DMS53 treated with DMSO at 0.1 percent for 48 hours (cell line): ENCODE results near the gene SLC38A11.

Experiments used
- DNase-seq: peaks from one replicate; lab custom pipeline; 2025; ENCODE audit not compliant: unreplicated experiment; lab: John Stamatoyannopoulos, UW

The SLC38A11 gene

DNA sequence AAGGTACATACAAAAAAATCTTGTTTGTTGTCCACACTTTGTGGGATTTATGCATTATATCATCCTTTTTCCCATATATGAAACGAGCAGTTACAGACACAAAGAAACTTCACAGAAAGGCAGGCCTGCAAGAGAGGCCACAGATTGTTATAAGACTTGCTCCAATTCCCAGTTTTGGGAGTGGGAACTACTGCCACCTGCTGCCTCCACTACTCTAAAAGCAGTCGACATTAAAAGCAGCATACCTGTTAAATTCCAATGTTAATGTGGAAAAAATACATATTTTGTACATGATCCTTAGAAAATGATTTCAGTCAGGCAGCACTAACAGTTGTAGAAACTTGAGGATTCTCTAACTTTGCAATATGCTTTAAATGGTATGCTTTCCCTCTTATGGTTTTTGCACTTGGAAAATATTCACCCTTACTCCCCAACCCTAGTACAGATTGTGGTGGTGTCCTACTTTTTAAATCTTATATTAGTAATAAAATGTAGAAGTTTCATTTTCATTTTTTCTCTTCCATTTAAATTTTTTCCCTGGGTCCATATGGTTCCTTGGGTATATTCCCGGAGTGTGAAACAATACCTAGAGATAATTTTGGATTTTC is 37.9 kb downstream of the SLC38A11 start:
- DNase-seq = peak; percentile 77

DNA sequence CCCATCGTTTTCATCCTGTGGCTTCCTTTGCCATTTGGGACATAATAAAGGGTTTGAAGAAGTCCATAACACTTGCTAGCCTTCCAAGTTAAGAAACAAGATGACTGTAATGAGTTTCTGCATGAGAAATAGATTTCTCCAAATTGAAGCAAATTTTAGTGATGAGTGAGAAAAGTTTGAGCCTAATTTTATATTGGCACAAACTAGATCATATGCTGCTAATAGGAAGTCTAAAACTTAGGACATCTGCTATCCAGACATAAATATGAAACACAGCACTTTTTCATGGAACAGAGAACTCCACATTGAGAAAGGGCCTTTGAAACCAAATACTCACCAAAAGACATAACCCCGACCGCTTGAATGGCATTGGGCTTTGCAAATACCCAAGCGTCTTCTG is 39.8 kb downstream of the SLC38A11 start:
- no peak for DNase-seq

DNA sequence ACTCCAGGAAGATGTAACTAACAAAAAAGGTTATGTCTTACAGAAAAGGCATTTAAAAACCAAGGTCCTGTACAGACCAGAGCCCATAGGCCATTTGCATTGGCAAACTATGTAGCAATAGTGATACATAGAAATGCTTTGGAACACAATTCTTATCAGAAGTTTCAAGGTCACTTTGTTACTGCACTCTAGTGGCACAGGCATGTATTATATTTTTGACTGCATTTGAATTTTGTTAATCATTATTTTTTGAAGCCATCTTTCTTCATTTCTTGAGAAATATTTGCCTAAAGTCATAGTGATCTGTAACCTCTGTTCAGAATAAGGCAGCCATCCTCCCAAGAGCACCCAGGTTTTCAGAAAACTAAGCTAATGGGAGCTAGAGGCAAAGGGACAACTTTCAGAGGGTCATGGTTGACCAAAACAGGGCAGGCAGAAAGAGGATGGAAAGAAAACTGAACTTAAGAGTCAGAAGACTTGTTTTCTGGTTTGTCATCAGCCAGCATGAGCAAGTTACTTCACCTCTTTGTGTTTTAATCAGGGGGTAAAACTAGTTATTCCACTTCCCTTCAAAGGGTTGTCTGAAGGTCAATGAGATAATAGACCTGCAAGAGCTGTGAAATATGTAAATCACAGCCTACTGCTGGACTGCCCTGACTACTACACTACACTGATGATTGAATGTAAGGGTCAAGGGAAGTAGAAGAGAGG is 41.5 kb downstream of the SLC38A11 start:
- DNase-seq = peak; percentile 91

DNA sequence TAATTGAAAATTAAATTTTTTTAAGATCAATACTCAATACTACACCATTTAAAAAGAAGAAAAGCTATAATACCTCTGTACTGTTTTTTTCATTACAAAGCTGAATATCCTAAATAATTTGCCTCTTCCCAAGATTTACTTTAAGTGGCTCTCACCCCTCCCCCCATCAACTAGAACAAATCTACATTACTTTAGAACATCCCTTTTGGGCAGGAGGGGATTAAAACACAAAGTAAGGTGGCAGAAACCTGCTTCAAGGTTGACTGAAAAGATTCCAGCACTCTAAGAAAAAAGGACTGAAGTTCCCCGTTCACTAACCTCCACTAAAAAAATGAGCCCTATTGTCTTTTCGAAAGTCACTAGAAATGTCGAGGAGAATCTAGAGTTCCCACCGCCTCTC is 42.3 kb downstream of the SLC38A11 start:
- no peak for DNase-seq

DNA sequence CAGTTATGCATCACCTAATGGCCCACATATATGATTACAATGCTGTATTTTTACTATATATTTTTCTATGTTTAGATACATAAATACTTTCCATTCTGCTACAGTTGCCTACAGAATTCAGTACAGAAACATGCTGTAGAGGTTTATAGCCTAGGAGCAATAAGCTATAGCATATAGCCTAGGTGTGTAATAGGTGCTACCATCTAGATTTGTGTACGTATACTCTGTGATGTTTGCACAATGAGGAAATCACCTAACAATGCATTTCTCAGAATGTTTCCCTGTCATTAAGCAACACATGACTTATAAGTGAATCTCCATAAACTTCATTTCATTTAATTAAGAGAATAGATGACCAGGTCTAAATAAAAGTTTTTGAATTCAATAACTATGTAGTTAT is 43.5 kb downstream of the SLC38A11 start:
- peak; percentile 39 for DNase-seq

DNA sequence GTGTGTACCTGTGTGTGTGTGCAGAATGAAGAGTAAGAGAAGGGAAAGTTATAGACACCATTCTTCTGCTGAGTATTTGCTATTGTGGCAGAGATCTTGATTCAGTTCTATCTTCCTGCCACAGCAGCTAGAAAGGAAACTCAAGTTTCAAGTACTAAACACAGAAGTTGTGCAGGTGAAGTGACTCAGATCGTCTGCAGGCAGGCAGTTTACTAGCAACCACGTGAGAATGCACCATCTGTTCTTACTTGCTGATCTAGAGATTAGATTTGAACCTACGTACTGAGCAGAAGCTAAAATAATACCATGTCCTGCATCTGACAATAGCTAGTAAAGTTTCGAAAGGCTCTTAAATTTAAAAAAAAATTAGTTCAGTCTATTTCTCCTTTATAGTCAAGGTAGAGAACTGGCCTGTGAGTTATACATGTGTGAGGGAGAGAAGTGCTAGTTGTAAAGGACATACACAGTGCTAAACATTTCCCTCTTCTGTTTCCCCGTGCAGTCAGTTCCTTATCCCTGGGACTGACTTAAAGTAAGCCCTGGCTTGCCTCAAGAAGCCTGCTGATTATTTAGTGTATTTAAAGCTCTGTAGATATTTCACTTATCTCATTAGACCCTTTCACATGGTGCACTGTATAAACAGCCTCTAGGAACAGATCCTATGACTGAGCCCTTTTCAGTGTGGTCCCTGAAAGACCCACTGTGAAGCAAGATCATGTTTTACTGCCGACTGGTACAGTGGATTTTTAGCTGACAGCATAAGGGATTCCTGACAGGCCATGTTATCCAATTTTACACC is 45.0 kb downstream of the SLC38A11 start:
- peak; percentile 87 for DNase-seq

DNA sequence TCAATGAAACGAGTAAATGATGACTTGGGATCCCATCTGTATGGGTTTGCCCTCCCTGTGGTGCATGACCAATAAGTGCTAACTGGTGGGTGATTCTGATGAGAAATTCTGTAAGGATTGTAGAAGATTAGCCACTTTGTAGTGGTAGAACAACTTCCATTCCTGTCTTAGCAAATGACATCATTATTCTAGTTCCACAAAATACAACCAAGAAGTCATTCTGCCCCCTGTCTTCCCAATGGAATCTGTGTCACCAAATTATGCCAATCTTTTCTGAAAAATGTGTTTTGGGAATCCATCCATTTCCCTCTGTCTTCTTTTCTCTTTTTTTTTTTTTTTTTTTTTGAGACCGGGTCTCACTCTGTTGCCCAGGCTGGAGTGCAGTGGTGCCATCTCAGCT is 48.4 kb downstream of the SLC38A11 start:
- DNase-seq = no peak

DNA sequence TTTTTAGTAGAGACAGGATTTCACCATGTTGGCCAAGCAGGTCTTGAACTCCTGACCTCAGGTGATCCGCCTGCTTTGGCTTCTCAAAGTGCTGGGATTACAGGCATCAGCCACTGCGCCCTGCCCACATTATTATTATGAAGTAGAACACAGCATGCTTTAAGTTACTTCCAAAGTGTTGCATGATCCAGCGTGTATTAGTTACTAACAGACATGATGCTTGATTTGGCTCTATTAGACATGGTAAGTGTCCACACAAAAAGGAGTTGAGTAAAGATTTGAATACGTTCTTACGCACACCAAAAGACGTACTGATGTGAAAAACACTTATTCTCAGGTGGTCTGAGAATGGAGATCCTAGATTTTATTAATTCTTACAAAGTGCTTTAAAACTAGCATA is 50.0 kb downstream of the SLC38A11 start:
- DNase-seq = no peak

DNA sequence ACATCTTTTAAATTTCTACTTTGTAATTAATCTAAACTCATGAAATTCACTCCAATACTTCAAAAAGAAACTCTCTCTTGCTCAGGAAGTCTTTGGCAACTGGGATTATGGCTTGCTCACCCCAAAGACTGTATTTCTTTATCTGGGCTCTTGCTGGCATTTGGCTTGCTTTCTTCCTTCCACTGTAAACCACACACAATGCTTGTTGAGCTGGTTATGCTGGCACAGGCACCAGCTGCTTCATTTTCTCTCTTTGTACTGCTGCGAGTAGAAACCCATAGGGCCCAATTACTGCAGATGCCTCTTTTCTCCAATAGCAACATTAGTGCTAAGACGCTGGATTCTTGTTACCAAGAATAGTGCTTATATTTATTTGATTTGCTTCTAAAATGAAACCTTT is 51.4 kb downstream of the SLC38A11 start:
- no peak for DNase-seq

DNA sequence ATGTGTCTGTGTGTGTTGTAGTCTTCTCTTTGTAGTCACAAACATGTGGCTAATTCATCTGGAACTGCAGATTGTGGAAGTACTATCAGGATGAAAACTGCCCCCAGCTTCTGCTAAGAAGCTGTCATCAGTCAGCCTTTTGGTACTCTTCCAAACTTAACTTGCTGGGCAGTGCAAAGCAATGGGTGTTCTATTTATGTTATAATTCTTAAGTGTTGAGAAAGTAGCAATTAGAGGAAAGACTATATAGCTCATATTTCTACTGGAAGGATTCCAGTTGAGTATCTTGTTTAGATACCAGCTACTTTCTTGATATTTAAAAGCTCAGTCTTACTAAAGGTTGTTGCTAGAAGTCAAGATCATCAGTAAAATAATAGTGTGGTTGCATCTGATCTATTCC is 52.1 kb downstream of the SLC38A11 start:
- no peak for DNase-seq

DNA sequence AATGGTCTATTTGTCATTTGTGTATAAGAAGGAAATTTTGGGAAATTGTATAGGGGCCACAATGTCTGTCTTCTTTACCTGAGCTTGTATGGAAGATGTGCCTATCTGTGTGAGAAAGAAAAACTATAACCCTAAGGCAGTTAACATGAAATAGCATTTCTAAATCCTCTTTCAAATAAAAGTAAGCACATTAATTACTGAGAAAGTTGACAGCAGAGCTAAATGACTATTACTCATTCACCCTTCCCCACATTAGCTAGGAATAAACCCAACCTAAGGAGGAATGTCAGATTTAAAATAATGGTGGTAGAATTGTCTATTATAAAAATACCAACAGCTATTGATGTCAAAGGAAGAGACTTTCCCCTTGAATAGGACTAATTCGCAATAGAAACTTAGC is 56.2 kb downstream of the SLC38A11 start:
- no peak for DNase-seq

DNA sequence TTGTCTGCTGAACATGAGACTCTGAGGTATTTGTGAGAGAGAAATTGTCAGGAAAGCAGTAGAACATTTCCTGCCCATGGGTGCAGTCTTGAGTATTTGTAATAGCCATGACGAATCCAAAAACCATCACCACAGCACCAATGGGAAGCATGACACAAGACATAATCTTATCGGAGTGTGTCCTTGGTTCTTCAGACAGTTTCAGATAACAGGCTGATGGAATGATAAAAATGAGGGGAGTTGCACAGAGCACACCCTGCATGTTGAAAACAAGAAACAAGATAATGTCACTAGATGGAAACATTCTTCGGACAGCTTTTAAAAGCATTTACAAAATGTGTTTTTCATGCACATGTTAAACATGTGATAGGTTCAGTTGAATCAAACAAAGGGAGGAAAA is 56.9 kb downstream of the SLC38A11 start:
- no peak for DNase-seq

DNA sequence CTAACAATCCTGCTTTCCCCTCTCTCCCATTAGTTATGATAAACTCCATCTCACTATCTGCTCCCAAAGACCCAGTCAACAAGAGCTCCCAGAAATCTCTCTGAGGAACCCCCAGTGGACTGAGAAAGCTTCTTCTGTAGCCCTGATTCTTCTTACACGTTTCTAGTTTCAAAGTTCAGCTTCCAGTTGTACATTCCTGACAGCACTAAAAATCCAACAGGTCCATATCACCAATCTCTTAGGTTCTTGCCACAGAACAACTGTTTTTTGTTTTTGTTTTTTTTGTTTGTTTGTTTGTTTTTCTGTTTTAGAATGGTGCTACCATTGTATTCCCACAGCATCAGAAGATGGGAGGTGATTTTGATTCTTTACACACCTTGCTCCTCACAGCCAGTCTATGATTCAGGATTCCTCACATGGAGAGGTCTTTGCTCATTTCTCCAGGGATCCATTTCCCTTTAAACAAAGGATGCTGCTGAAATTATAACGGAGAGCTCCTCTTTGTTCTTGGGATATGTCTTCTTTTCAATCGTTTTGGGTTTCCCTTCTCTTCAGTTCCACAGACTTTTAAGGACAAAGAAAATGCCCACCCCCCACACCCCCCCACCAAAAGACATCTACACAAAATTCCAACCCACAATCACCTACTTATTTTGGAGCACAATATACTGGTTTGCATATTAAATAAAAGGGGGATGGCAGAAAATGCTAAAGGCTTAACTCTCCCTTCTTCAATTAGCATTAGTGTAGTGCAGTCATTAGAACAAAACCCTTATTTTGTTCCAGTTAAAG is 57.7 kb downstream of the SLC38A11 start:
- DNase-seq = no peak

DNA sequence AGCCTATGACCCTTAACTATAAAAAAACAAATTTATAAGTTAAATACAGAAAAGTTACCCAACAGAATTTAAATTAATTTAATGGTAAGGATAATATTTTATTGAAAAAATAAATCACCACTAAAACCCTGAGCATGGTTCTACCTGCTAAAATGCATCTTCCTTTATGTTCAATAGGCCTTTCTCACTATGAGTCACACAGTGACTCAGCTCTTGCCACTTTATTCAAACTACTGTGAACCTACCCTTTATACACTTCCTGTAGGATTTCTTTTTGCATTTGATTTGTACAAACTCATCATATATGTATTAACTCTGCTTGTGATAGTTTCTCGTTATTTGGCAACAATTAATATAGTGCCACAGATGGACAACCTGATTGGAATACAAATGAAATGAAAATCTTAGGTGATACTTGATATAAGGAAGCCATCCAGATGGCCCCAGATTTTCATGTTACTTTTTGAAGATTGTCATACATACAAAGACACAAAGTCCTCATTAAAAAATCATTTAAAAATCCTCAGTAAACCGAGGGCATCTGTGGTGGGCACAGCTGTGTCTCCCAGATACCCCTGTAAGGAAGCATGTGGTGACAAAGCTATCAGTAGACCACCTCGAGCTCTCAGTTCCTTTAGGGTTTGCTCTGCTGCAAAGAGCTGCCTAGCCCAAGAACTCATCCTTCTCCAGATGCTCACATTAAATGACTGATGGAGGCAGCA is 58.5 kb downstream of the SLC38A11 start:
- DNase-seq = peak; percentile 89

DNA sequence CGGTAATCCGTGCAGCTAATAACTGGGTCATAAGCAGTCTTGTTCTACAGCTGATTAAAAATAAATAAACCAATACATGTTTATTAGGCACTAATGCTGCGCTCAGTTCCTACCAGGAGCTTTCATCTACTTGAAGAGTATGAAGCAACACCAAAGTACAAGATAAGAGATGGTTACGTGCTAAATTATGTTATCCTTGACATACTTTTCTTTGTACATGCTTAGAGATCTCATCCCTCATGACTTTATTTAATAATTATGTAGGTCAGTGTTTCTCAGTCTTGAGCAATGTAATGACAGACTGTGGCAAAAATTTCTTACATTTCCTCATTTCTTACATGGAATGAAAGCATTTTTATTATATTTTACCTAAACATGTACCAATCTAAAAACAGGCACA is 59.1 kb downstream of the SLC38A11 start:
- no peak for DNase-seq

DNA sequence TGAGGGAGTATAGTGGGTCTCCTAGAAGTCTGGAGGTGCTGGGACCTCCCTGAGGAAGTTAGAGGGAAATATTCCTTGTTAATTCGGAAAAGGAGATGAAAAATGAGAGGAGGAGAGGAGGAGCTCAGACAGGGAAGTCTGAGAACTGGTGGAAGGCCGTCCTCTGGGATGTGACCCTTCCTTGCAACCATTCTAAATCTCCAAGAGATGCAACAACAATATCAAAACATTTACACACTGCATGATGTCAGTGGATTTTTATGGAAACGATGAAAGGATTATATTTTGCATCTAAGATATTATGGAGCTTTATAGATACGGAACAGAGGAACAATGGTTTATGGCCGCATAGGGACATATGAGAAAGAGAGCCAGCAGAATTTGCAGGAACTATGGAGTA is 63.9 kb downstream of the SLC38A11 start:
- no peak for DNase-seq

DNA sequence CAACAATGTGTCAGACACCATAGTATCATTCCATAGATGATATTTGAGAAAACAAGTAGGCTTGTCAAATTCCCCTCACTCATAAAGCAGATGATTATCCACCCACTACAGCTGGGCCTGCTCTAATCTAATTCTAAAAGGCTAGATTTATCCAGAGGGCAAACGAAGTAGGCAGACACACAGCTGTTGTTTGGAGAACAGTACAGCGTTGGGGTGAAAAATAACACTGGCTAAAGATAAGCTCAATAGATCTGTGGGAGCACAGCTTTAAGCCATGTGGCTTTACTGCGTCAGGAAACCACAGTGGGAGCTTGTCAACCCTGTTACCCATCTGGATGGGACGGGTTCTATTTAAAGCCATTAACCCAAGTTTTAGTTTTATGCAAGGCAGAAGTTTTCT is 64.8 kb downstream of the SLC38A11 start:
- DNase-seq = no peak

DNA sequence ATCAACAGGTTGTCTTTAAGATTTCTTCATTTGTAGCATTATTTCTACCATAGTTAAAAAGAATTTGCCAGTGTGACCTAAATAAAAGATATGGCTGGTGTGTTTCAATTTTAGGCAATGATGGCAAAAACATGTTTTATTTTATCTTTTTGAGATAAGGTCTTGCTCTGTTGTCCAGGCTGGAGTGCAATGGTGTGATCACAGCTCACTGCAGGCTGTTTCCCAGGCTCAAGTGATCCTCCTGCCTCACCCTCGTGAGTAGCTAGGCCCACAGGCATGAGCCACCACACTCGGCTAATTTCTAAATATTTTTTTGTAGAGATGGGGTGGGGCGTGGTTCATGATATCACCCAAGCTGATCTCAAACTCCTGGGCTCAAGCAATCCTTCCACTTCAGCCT is 66.7 kb downstream of the SLC38A11 start:
- DNase-seq = no peak

DNA sequence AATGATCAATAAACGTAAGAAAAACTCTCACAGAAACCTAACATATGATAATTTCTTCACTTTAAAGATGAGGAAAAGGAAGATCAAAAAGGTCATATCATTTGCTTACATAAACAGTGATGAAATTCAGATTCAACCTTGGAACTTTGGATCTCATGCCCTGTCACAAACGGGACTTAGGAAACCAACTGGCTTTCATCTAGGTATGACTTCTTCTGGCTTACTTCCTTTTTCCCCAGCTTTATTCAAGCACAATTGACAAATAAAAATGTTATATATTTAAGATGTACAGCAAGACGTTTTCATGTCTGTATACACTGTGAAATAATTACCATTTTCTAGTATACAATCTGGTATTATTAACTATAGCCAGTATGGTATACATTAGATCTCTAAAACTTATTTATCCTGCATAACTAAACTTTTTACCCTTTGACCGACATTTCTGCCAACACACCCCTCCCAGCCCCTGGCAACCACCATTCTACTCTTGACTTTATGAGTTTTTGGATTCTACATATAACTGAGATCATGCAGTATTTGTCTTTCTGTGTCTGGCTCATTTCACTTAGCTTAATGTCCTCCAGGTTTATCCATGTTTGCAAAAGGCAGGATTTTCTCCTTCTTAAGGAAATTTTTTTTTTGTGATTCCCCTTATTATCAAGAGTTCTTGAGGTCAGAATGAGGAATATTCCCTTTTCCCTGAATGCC is 67.7 kb downstream of the SLC38A11 start:
- no peak for DNase-seq

DNA sequence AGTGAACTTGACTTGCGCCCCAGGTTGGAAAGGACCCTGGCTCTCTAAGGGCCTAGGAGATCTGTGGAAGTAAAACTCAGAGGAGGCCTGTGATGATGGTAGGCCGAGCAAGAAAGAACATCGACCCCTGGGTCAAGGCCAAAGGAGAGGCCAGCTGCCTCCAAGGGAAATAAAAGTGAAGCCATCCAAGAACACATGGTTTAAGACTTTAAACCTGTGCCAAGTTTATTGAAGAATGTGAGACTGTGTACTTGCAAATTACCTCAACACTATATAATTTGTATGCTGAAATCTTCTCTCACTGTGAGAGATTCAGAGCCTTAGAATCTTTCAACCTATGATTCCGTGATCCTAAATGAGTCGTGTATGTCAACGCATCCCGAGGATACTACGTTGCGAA is 73.0 kb downstream of the SLC38A11 start:
- DNase-seq = no peak
